Activated naive CD4-positive, alpha-beta T cell treated with anti-CD3 and anti-CD28 coated beads, Interleukin-2, amount 50 U/mL, for 72 hours (primary cell): ENCODE measurements around the gene ANKRD22. TPM values are rescaled to one million over a fixed set of nuclear protein-coding genes. Genes with fewer than 3 reads are reported as not detected.
"Not testable (repeated sequence)": the region's sequence is repeated elsewhere in the genome, so short reads cannot be mapped to it uniquely, and the experiment has no call there.

Source experiments
- ATAC-seq, 2 donors: fragments of 150-1000 bp; cut with Tn5 transposase; 2 replicates each; pipeline ENCODE4 v1.10.0; 2021; ENCODE audit warnings: mild to moderate bottlenecking in 2 of 2, moderate library complexity in 2 of 2
- DNase-seq, 2 donors: peaks; one replicate each; pipeline ENCODE4 v3.0.0; 2021 to 2022; ENCODE audit warnings: low spot score in 2 of 2
- H3K27ac Mint-ChIP-seq, 2 donors: one replicate each; pipeline ENCODE4 v1.8.0; 2022; ENCODE audit warnings: mild to moderate bottlenecking in 2 of 2, mixed read lengths in 2 of 2
- H3K36me3 Mint-ChIP-seq, 2 donors: one replicate each; pipeline ENCODE4 v1.8.0; 2022; ENCODE audit warnings: mixed read lengths in 2 of 2
- H3K9me3 Mint-ChIP-seq, 2 donors: one replicate each; pipeline ENCODE4 v1.8.0; 2022; ENCODE audit warnings: mixed read lengths in 2 of 2
- total RNA-seq, 2 donors: library from RNA; stranded (reverse); gene quantifications; one replicate each; pipeline ENCODE4 v1.2.3, GENCODE V29; 2022

Gene ANKRD22
- total RNA-seq, result under 1 TPM; 0.18 to 0.78 TPM

DNA sequence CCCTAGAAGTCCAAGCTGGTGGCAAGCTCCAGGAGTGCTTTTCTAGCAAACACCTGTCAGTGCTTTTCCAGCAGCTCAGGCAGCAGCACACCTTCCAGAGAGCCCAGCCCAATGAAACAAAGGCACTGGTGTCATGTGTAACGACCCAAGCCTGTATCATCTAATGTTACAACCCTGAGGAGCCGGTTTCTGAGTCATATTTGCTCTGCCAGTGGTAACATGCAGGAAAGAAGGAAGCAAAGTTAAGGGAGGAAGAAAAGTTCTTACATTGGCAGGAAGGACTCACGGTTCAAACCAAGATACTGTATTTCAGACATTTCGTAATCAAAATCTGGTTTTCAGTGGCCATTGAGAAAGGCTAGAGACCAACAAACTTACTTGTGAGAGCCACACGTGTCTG is at the start of gene ANKRD22:
Gene ANKRD22, minus strand, starts transcription at position 139 of the 400 bp plus-strand sequence. CDS start 237 bp downstream, outside the sequence.
- no peaks in the 10 kb centered on the region for H3K36me3 Mint-ChIP-seq
- DNase-seq (no peak), ATAC-seq (no peak)
- no peak within 1 kb of the TSS for H3K27ac Mint-ChIP-seq
- no peaks in the 10 kb centered on the region for H3K9me3 Mint-ChIP-seq

DNA sequence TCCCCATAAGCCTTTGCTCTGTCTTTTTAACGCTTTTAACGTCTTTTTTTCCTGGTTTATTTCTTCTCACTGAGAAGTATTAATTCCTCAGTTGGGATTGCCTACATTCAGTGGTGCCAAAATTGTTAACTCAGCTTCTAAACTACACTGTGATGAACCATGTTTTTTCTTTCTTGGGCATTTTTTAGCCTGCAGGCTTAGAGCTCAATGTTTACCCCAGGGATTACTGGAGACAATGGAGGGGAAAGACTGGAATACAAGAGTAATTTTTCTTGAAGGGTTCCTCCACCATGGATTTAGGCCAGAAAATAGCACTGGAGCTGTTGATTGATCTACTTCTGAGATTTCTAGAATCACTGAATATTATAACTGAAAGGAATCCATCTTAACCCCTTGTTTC is 48.2 kb upstream of the ANKRD22 start:
- peaks cover 0 to 9% of the 10 kb centered on the region in 2 donors for H3K9me3 Mint-ChIP-seq
- DNase-seq (no peak), ATAC-seq (no peak)
- no peak overlapping the region for H3K27ac Mint-ChIP-seq
- peaks cover 13 to 54% of the 10 kb centered on the region in 2 donors for H3K36me3 Mint-ChIP-seq

DNA sequence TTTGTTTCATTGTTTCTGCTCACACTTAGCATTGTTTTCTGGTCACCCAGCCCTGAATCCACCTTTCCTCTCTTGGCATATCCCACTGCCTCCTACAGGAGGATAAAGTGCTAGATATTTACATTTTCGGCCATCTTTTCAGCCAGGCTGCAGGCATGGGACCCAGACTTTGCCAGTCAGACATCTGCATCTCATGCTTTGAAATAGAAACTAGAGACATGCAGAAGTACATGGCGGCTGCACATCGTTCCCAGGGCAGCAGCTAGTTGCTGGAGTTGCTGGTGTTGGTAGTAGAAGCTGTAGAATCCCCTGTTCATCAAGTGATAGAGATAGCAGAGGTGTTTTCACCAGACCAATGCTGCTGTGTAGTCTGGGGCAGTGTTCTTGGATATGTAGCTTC is 47.1 kb upstream of the ANKRD22 start:
- DNase-seq, result no peak
- Mint-ChIP-seq H3K9me3 (peaks cover 0 to 9% of the 10 kb centered on the region in 2 donors), H3K27ac (no peak overlapping the region), H3K36me3 (peaks cover 12 to 47% of the 10 kb centered on the region in 2 donors)
- no peak for ATAC-seq

DNA sequence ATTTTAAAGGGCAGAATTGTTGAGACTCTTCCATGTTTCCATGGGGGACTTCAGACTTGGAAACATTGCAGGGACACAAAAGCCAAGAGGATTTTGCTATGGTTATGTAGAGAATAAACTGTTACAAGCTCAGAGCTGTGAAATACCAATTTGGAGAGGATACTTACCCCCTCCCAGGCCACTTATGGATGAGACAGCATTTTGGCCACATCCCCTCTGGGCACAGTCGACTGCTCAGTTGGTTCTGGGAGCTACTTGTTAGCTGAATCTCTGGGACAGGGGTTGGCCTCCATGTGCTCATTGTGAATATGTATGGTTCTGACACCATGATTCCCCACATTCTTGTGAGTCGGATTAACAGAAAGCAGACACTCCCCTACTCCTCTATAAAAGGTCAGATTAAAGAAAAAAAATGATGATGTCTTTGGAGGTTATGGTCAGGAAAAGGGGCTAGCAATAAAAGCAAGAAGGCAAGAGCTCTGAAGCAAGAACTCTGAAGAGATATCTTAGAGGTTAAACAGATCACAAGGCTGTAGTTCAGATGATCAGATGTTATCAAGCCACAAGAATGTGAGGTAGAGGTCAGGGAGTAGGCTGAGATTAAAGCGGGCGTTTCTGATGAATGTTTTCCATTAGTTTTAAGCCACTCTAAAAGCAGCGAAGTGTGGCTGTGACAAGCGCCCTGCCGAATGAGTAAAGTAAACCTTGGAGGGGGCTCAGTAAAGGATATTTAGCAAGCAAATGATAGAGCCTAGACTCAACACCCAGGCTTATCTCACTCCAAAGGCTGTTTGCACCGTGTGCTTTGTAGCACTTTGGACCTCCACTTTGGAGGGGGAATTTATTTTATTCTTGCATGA is 45.6 kb upstream of the ANKRD22 start:
- Mint-ChIP-seq H3K27ac (peak overlapping the region; percentile 80 to 84), H3K36me3 (peaks cover 4 to 32% of the 10 kb centered on the region in 2 donors), H3K9me3 (peaks cover 0 to 4% of the 10 kb centered on the region in 2 donors)
- DNase-seq (no peak), ATAC-seq (peak; percentile 61 to 79)

DNA sequence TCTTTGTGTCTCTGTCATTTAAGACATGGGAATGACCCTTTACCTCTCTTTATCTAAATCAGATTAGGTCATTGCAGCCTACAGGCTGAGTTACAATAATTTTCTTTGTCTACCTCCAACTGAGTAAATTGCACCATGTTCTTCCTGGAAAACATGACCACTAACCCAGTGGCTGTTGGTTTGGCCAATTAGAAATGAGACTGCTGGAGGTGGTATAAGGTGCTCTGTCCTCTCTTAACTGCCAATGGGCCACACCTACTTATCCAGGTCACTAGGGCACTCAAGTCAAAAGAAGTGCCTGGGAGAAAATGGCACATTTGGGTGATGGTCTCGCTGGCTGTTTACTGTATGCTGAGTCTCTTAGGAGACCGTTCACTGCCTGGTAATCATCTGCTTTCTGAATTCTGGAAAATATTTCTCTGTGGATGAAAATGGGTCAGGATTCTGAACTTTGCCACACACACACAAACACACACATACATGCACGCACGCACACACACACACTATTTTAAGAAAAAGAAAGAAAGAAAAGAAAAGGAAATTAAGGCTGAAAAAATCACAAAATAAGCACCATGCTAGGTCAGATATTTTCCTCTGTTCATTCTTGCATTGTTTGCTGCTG is 44.8 kb upstream of the ANKRD22 start:
- ATAC-seq (peak in 1 of 2 donors; percentile 6), DNase-seq (no peak)
- Mint-ChIP-seq H3K27ac (peak overlapping the region; percentile 30 to 84), H3K36me3 (peaks cover 4 to 27% of the 10 kb centered on the region in 2 donors), H3K9me3 (peaks cover 0 to 4% of the 10 kb centered on the region in 2 donors)

DNA sequence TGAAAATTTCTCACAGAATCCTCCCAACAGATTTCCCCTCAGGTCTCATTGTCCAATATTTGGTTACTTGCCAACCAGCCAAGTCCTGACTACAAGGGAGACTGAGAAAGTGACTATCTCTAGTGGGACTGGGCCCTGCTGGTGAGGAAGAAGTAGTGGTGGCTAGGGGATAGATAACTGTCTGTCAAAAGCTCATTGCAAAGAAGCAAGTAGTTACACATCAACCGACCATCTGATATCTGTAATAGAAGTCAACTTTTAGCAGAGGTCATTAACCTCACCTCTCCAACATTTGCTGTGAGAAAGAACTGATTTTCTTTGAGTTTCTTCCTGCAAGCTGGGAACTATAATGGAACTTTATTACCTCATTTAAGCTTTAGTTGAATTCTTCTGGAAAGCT is 43.6 kb upstream of the ANKRD22 start:
- Mint-ChIP-seq H3K9me3 (peaks cover 0 to 4% of the 10 kb centered on the region in 2 donors), H3K27ac (no peak overlapping the region), H3K36me3 (peaks cover 4 to 27% of the 10 kb centered on the region in 2 donors)
- DNase-seq, result no peak
- ATAC-seq, result no peak

DNA sequence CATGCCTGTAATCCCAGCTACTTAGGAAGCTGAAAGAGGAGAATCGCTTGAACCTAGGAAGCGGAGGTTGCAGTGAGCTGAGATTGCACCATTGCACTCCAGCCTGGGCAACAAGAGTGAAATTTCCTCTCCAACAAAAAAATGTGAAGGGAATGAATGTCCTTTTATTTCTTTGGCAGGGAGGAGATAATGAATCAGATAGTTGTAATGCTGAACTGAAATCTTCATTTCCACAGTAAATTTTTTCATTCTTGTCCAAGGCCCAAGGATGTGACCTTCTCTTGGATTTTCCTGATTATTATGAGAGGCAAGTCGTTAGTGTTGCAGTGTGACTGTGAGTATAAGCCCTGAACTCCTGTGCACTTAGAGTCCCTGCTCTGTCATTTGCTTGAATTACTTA is 42.0 kb upstream of the ANKRD22 start:
- H3K36me3 Mint-ChIP-seq, result peaks cover 0 to 22% of the 10 kb centered on the region in 2 donors
- no peak for DNase-seq
- no peak for ATAC-seq
- no peaks in the 10 kb centered on the region for H3K9me3 Mint-ChIP-seq
- no peak overlapping the region for H3K27ac Mint-ChIP-seq

DNA sequence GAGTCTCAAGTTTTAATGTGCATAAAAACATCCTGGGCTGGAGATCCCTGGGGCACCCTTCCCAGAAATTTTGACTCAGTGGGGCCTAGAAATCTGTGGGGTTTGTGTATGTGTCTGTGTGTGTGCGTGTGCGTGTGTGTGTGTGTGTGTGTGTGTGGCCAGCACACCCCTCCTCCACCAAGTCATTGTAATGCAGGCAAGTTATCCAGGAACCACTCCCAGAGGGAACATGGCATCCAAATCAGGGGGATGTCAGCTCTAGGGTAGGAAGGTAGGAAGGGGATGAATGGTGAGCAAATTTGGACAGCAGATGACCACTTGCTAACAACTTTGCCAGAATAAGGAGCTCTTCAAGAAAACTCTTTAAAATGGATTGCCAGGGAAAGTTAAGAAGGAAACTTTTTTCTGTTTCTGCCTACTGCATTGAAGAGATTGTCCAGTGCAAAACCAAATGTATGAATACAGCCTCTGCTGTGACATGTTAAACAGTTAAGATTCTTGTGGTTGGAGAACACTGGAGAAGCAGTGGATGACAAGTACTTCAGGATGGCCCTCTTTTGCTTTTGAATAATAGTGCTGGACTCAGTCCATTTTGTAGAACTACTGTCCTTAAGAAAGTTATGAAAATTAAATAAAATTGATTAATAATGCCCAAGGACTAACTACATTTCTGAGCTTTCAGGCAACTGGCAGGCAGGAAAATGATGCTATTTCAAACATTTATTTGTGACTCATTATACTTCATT is 40.8 kb upstream of the ANKRD22 start:
- no peaks in the 10 kb centered on the region for H3K9me3 Mint-ChIP-seq
- no peak overlapping the region for H3K27ac Mint-ChIP-seq
- DNase-seq (no peak), ATAC-seq (no peak)
- H3K36me3 Mint-ChIP-seq, result peaks cover 0 to 21% of the 10 kb centered on the region in 2 donors

DNA sequence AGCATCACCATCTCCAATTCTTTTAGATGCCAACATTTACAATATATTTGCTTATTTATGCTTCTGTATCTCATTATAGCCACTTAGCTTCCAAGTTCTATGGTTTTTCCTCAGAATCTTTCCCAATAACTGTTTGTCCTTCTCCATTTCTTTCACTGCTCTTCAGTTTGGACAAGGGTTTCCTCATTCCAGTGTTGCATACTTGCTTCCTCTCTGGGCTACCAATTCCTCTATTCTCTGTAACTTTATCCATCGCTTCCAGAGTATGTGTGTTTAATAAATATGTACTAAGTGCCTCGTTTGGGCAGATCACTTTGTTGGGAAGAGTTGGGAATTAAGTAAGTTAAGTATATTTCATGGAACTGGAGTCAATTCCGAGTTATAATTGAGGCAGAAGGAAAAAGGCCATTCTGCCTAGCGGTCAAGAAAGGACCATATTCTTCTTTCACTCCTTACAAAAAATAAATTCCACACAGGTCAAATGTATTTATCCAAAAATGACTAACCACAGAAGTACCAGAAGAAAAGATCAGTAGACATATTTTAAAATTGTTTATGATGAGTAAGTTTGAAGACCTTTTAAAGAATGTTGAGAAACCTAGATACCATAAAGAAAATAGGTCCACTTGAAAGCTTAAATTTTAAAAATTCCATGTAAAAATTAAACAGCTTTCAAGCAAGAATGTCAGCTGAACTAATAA is 39.2 kb upstream of the ANKRD22 start:
- DNase-seq (no peak), ATAC-seq (no peak)
- H3K27ac Mint-ChIP-seq, result no peak overlapping the region
- H3K36me3 Mint-ChIP-seq, result peaks cover 0 to 8% of the 10 kb centered on the region in 2 donors
- H3K9me3 Mint-ChIP-seq, result no peaks in the 10 kb centered on the region

DNA sequence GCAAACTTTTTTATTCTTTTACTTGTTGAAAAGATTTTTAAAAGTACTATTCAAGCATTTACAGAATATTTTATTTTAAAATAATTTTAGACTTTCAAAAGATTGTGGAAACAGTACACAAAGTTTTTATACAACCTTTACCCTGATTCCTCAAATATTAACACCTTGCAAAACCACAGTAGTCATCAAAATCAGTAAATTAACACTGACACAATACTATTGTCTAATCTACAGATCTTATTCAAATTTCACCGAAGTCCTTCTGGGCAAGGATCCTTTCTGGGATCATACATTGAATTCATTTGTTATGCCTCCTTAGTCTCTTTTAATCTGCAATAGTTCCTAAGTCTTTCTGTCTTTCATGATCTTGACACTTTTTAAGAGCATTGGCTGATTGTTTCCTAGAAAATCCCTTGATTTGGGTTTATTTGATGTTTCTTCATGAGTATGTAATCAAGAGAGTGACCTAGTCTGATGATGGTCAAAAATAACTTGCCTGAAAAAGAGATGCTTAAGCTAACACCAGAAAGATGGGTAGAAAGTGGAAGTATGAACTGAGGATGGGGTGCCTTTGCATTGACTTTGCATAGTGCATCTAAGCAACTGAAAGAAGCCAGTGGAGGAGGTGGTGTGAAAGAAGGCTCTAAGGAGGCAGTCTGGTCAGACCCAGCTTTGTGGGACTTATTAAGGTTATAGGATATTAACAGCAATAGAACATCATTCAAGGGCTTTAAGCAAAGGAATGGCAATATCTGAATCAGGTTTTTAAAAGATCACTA is 38.1 kb upstream of the ANKRD22 start:
- no peak for DNase-seq
- Mint-ChIP-seq H3K27ac (no peak overlapping the region), H3K9me3 (no peaks in the 10 kb centered on the region), H3K36me3 (peaks cover 0 to 4% of the 10 kb centered on the region in 2 donors)
- no peak for ATAC-seq

DNA sequence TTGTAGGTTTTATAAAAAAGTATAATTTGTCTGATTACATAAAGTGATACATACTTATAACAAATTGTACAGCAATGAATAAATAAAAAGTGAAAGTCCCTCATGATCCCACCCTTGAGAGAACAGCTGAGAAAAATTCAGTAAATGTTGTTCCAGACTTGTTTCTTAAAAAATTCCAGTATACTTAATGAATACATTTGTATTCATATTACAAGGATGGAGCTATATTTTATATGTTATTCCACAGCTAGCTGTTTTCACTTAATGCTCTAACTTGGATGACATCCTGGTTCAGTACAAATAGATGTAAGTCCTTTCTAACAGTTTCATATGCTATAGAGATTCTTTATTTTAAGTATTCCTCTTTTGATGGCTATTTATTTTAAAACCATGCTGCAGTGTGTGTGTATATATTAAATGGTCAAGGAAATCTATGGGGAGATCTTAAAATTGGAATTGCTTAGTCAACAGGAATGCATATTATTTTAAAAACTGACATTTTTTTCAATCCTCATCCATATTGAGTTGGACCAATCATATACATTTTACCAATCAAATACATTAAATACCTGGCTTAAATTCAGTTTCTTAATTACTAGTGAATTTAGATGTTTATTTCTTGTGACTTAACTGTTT is 37.3 kb upstream of the ANKRD22 start:
- Mint-ChIP-seq H3K9me3 (no peaks in the 10 kb centered on the region), H3K27ac (no peak overlapping the region), H3K36me3 (no peaks in the 10 kb centered on the region)
- DNase-seq (no peak), ATAC-seq (no peak)

DNA sequence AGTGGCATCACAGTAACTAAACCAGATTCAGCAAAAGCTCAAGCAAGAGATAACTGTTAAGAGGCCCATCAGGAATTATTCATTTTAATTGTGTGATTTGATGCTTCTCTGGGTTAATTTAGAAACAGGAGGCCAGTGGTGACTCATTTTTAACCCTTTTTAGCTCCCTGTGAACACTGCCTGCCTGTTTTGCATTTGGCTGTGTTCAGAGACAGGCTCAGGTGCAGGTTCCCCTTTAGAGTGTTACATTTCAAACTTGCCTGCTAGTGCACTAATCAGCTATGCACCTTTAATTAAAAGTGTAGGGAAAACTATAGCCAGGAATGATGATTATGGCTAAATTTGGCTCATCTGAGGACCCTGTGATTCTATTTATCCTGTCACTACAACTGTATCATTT is 34.9 kb upstream of the ANKRD22 start:
- ATAC-seq, result peak; percentile 69 to 93
- no peak for DNase-seq
- H3K27ac Mint-ChIP-seq, result no peak overlapping the region
- peaks cover 8 to 16% of the 10 kb centered on the region in 2 donors for H3K36me3 Mint-ChIP-seq
- H3K9me3 Mint-ChIP-seq, result no peaks in the 10 kb centered on the region

DNA sequence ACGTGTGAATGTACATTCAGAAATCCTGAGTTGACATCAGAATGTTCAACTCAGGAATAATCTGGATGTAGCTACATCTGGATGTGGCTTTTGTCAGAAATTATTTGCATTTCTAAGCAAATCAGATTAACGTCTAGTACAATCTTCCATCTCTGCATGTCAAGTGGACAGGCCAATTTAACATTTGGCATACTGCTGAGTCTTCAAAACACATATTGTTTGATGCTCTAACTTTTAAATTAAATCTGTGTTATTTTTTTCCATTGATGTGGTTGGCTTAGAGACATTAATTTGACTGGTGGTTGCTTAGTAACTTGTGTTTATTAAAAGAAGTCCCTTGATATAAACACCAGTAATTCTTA is 31.8 kb upstream of the ANKRD22 start:
- DNase-seq (no peak), ATAC-seq (no peak)
- H3K9me3 Mint-ChIP-seq, result no peaks in the 10 kb centered on the region
- H3K36me3 Mint-ChIP-seq, result peaks cover 21 to 23% of the 10 kb centered on the region in 2 donors
- H3K27ac Mint-ChIP-seq, result peak overlapping the region; percentile 7 to 92

DNA sequence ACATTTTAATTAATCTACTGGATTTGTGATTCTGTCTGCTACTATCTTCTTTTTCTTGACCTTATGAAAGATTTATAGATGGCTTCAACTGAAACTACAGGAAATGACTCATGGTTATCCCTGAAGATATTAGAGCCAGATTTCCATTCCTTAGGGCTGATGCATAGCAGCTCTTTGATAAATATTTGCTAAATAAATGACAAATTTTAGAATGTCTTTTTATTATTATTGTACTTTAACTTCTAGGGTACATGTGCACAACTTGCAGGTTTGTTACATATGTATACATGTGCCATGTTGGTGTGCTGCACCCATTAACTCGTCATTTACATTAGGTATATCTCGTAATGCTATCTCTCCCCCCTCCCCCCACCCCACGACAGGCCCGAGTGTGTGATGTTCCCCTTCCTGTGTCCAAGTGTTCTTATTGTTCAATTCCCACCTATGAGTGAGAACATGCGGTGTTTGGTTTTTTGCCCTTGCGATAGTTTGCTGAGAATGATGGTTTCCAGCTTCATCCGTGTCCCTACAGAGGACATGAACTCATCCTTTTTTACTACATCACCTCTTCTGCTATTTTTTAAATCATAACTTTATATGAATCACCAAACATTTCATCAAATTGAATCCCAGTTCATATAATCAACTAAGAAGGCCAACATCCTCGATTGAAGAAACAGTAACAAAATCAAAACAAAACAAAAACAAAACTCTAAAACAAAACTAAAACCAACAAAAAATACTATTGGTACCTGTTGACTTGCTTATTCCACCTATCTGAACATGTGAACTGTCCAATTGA is 31.2 kb upstream of the ANKRD22 start:
- not testable (repeated sequence) for ATAC-seq, H3K9me3 Mint-ChIP-seq, DNase-seq
- peaks cover 21 to 23% of the 10 kb centered on the region in 2 donors for H3K36me3 Mint-ChIP-seq
- H3K27ac Mint-ChIP-seq, result peak overlapping the region in 1 of 2 donors; percentile 92
